Endothelial cell of umbilical vein (primary cell): Measurements from ENCODE around the gene ASRGL1. TPM values are rescaled to one million over a fixed set of nuclear protein-coding genes. Genes with fewer than 3 reads are reported as not detected.

Experiments
- BruUV-seq: library from RNA; stranded (reverse); fragments of 400-500 nt; replicated peaks from 2 replicates; lab custom pipeline; 2021; lab: Mats Ljungman, UMichigan
- CTCF ChIA-PET: fragments of 300-600, 350-600 bp; sonication (Branson Sonifier 250); formaldehyde crosslinking; loops from one replicate; lab custom pipeline; 2021; ENCODE audit warnings: antibody characterized with exemption, inconsistent platforms; lab: Charles Lee
- POLR2A ChIA-PET: fragments of 300-600, 350-600 bp; sonication (Branson Sonifier 250); formaldehyde crosslinking; loops from one replicate; lab custom pipeline; 2021; ENCODE audit warnings: antibody characterized with exemption, inconsistent platforms; lab: Charles Lee
- DNase-seq: peaks from one replicate; pipeline ENCODE4 v3.0.0-alpha.2; 2011; ENCODE audit warnings: low read depth, low spot score
- FAIRE-seq: peaks from 2 replicates; lab custom pipeline; 2011; peaks lifted over from hg19 to GRCh38; lab: Jason Lieb, UNC
- H2AFZ ChIP-seq: 2 replicates; pipeline ENCODE4 v1.6.0; 2012; ENCODE audit warnings: low read depth, low read length, control low read depth, inconsistent platforms
- H3K27ac ChIP-seq: 2 replicates; pipeline ENCODE4 v1.5.1; 2011; ENCODE audit warnings: low read depth, mild to moderate bottlenecking, control low read depth, low read length, moderate library complexity; ENCODE audit not compliant: insufficient read depth
- H3K27me3 ChIP-seq, 2 experiments: 2 replicates each; pipeline versions ENCODE4 v1.6.0 to v1.6.1; 2011; ENCODE audit warnings: low read length in 2 of 2, mixed read lengths in 1 of 2; ENCODE audit not compliant: control insufficient read depth in 2 of 2, insufficient read depth in 2 of 2
- H3K36me3 ChIP-seq, 2 experiments: 2 replicates in 1 of 2; 3 replicates in 1 of 2; pipeline ENCODE4 v1.5.1; 2011; ENCODE audit warnings: low read length in 2 of 2, mild to moderate bottlenecking in 1 of 2, moderate library complexity in 1 of 2; ENCODE audit not compliant: control insufficient read depth in 2 of 2, insufficient read depth in 2 of 2; ENCODE audit errors: extremely low read depth in 1 of 2
- H3K4me1 ChIP-seq: 3 replicates; pipeline ENCODE4 v1.5.1; 2011; ENCODE audit warnings: mild to moderate bottlenecking, low read length; ENCODE audit not compliant: control insufficient read depth, insufficient read depth; ENCODE audit errors: extremely low read depth
- H3K4me2 ChIP-seq: 2 replicates; pipeline ENCODE4 v1.6.1; 2011; ENCODE audit warnings: low read length, control low read depth, mixed read lengths; ENCODE audit not compliant: insufficient read depth
- H3K4me3 ChIP-seq, 3 experiments: fragments of 200-600 bp in 1 of 3; sonication (generic), shearing (Covaris generic) in 1 of 3; replicated peaks in 1 of 3; 2 replicates each; pipeline ENCODE4 v1.5.1; 2011 to 2016; ENCODE audit warnings: control low read depth in 3 of 3, low read length in 3 of 3, mild to moderate bottlenecking in 2 of 3, inconsistent platforms in 1 of 3, low read depth in 1 of 3, moderate library complexity in 1 of 3; ENCODE audit not compliant: insufficient read depth in 1 of 3
- H3K79me2 ChIP-seq: 2 replicates; pipeline ENCODE4 v1.6.0; 2012; ENCODE audit warnings: low read length, inconsistent platforms; ENCODE audit not compliant: control insufficient read depth, insufficient read depth
- H3K9ac ChIP-seq: replicated peaks from 2 replicates; pipeline ENCODE3; 2011; ENCODE audit warnings: low read length, control low read depth; ENCODE audit not compliant: insufficient read depth; ENCODE audit errors: extremely low read depth
- H3K9me1 ChIP-seq: replicated peaks from 3 replicates; pipeline ENCODE4 v1.6.0; 2011; ENCODE audit warnings: mild to moderate bottlenecking, low read length; ENCODE audit not compliant: control insufficient read depth, insufficient read depth; ENCODE audit errors: extremely low read depth
- H3K9me3 ChIP-seq: replicated peaks from 2 replicates; pipeline ENCODE4 v1.5.1; 2012; ENCODE audit warnings: low read length, inconsistent platforms; ENCODE audit not compliant: control insufficient read depth, insufficient read depth
- H4K20me1 ChIP-seq: replicated peaks from 2 replicates; pipeline ENCODE3; 2011; ENCODE audit warnings: mild to moderate bottlenecking, low read length; ENCODE audit not compliant: control insufficient read depth, insufficient read depth; ENCODE audit errors: extremely low read depth
- EZH2 ChIP-seq: IDR thresholded peaks from 2 replicates; pipeline ENCODE4 v1.6.1; 2012; ENCODE audit warnings: borderline replicate concordance, low read depth, mild to moderate bottlenecking, moderate library complexity, low read length, inconsistent platforms; ENCODE audit not compliant: severe bottlenecking
- FOS ChIP-seq: IDR thresholded peaks from 2 replicates; pipeline ENCODE4 v1.6.1; 2011; ENCODE audit warnings: mild to moderate bottlenecking, low read length, moderate library complexity, borderline replicate concordance; ENCODE audit not compliant: insufficient read depth
- GATA2 ChIP-seq: IDR thresholded peaks from 2 replicates; pipeline ENCODE4 v1.7.0; 2011; ENCODE audit warnings: low read depth, mild to moderate bottlenecking, moderate library complexity, mixed read lengths, low read length; ENCODE audit not compliant: insufficient read length, insufficient read depth
- JUN ChIP-seq: IDR thresholded peaks from 2 replicates; pipeline ENCODE4 v1.6.1; 2011; ENCODE audit warnings: borderline replicate concordance, low read depth; ENCODE audit not compliant: insufficient read length, insufficient read depth
- MYC ChIP-seq: IDR thresholded peaks from one replicate; pipeline ENCODE4 v1.6.1; 2011; ENCODE audit warnings: mild to moderate bottlenecking, low read depth, low read length
- POLR2A ChIP-seq: IDR thresholded peaks from 2 replicates; pipeline ENCODE4 v1.6.1; 2012; ENCODE audit warnings: low read depth, mild to moderate bottlenecking, control low read depth, low read length
- POLR2AphosphoS5 ChIP-seq: IDR thresholded peaks from 2 replicates; pipeline ENCODE4 v1.6.1; 2012; ENCODE audit warnings: low read depth, mild to moderate bottlenecking, control low read depth, low read length, moderate library complexity; ENCODE audit not compliant: insufficient read depth
- dilution Hi-C: fragments of 300-500 bp; cut with MboI; formaldehyde crosslinking; loops from one replicate; pipeline ENCODE4 v1.15.0; 2019; ENCODE audit warnings: low sequenced_read_pairs; ENCODE audit not compliant: extremely low pct_ligation_motif_present
- intact Hi-C: fragments of 100-400 bp; cut with micrococcal nuclease; formaldehyde crosslinking; loops from one replicate; pipeline ENCODE4 v1.10.0; 2022
- polyA plus RNA-seq, 4 experiments: library from polyadenylated mRNA; depleted of rRNA in 3 of 4; stranded (reverse) in 3 of 4; unstranded in 1 of 4; fragments of >200 nt; gene quantifications; 2 replicates each; pipeline versions ENCODE4 v1.2.1 to v1.2.3, GENCODE V29; 2011 to 2012; ENCODE audit warnings: missing spikeins in 1 of 4
- total RNA-seq: library from RNA; stranded (reverse); gene quantifications from 2 replicates; pipeline ENCODE4 v1.2.3, GENCODE V29; 2021
- TF ChIP-seq, protein P1 (sequence below): IDR thresholded peaks from 2 replicates; pipeline ENCODE4 v1.6.1; 2011; ENCODE audit not compliant: insufficient read depth, insufficient read length
- TF ChIP-seq, protein P2 (sequence below), 2 donors: IDR thresholded peaks; 1 replicate in 1 of 2; 2 replicates in 1 of 2; pipeline ENCODE4 v1.5.1; 2011; ENCODE audit warnings: low read length in 2 of 2, mild to moderate bottlenecking in 2 of 2, moderate library complexity in 2 of 2, control low read depth in 1 of 2, inconsistent platforms in 1 of 2, low read depth in 1 of 2; ENCODE audit not compliant: insufficient read depth in 1 of 2; ENCODE audit errors: extremely low read depth in 1 of 2

Gene ASRGL1
- total and polyA plus RNA-seq, 2 donors (not counting 3 experiments of a cell fraction or from before 2014, with no cell fraction given), result 33.1 to 36.0 TPM

DNA sequence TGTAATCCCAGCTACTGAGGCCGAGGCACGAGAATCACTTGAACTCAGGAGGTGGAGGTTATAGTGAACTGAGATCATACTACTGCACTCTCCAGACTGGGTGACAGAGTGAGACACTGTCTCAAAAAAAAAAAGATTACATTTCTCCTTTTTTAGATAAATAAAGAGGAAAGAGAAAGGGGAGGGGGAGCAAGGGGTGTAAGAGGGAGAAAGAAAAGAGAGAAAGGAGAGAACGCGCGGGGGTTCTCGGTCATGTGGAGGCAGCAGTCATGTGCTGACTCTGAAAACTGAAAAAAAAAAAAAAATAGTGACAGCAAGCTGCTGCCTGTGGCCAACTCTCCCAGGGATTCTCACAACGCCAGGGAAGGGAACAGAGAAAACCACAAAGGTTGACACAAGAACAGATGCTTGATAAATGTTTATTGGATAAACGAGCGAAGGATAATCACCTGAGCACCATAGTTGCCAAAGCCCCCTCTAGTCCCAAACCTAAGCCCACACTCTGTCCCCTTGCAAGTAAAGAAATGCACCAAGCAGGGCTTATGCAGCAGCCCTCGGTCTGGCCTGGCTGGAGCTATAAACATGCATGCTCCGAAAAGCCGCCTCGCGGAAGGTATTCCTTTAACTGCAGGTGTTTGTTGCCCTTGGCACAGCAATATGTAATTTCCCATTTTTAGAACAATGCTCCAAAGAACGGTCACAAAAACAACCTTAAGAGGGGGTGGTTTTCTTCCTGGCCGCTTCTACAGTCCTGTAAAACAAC is 96.1 kb downstream of the ASRGL1 start:
- Histone ChIP-seq H3K27me3 (no peaks in the 10 kb centered on the region), H3K4me3 (no peak overlapping the region), H3K9ac (no peak overlapping the region), H3K36me3 (no peaks in the 10 kb centered on the region), H3K79me2 (no peaks in the 10 kb centered on the region), H4K20me1 (no peaks in the 10 kb centered on the region), H3K9me1 (no peaks in the 10 kb centered on the region), H3K27ac (no peak overlapping the region), H2AFZ (no peak overlapping the region), H3K9me3 (no peaks in the 10 kb centered on the region), H3K4me2 (no peak overlapping the region), H3K4me1 (no peaks in the 10 kb centered on the region)
- dilution Hi-C loops, result no loop called here
- CTCF ChIA-PET, result interaction anchor here (5.5 to 5.8 kb wide), 2 partner anchors 9 to 110 kb away, joined by 28 to 37 read pairs; no protein-coding TSS in a partner anchor
- POLR2A ChIA-PET, result no interaction called here
- FAIRE-seq (no peak), DNase-seq (peak; percentile 66)
- intact Hi-C loops, result no loop called here
- TF ChIP-seq FOS (no peak), EZH2 (no peak), POLR2AphosphoS5 (no peak), POLR2A (no peak), JUN (no peak), GATA2 (no peak), MYC (no peak)
- TF ChIP-seq, protein P1, sequence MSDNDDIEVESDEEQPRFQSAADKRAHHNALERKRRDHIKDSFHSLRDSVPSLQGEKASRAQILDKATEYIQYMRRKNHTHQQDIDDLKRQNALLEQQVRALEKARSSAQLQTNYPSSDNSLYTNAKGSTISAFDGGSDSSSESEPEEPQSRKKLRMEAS, result no peak
- TF ChIP-seq, protein P2, sequence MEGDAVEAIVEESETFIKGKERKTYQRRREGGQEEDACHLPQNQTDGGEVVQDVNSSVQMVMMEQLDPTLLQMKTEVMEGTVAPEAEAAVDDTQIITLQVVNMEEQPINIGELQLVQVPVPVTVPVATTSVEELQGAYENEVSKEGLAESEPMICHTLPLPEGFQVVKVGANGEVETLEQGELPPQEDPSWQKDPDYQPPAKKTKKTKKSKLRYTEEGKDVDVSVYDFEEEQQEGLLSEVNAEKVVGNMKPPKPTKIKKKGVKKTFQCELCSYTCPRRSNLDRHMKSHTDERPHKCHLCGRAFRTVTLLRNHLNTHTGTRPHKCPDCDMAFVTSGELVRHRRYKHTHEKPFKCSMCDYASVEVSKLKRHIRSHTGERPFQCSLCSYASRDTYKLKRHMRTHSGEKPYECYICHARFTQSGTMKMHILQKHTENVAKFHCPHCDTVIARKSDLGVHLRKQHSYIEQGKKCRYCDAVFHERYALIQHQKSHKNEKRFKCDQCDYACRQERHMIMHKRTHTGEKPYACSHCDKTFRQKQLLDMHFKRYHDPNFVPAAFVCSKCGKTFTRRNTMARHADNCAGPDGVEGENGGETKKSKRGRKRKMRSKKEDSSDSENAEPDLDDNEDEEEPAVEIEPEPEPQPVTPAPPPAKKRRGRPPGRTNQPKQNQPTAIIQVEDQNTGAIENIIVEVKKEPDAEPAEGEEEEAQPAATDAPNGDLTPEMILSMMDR (IDR thresholded peaks at IDR 0.05; ENCODE audit: extremely low read depth in 1 of 2, insufficient read depth in 1 of 2, low read depth in 1 of 2, low read length in 2 of 2), result no peak
- BruUV-seq, result no TSS peak
